Measurements from ENCODE around the gene SERBP1.
A peak's percentile ranks its signal among the peaks of the same experiment; 100 is the strongest.
"Not testable (repeated sequence)": the region's sequence is repeated elsewhere in the genome, so short reads cannot be mapped to it uniquely, and the experiment has no call there.

SERBP1 gene

GRCh38 chr1:67441183-67441582 lies 11.0 kb upstream of the SERBP1 start:
- DNase-seq (ENCODE audit: low read depth in 2 of 3, low spot score in 1 of 3), result peak; percentile 16 to 63 (median 62)

GRCh38 chr1:67440339-67440738 lies 10.1 kb upstream of the SERBP1 start:
- no peak for DNase-seq (ENCODE audit: low read depth in 2 of 3, low spot score in 1 of 3)

- DNase-seq (ENCODE audit: low read depth in 2 of 3, low spot score in 1 of 3), result no peak
Measured at GRCh38 chr1:67439277-67440029, 9.3 kb upstream of the SERBP1 start.

GRCh38 chr1:67437961-67438360 lies 7.8 kb upstream of the SERBP1 start:
- no peak for DNase-seq (ENCODE audit: low read depth in 2 of 3, low spot score in 1 of 3)

- no peak for DNase-seq (ENCODE audit: low read depth in 2 of 3, low spot score in 1 of 3)
Measured at GRCh38 chr1:67436511-67437055, 6.4 kb upstream of the SERBP1 start.

- DNase-seq (ENCODE audit: low read depth in 2 of 3, low spot score in 1 of 3), result no peak
Measured at GRCh38 chr1:67434491-67434890, 4.3 kb upstream of the SERBP1 start.

GRCh38 chr1:67433837-67434236 lies 3.6 kb upstream of the SERBP1 start:
- DNase-seq (ENCODE audit: low read depth in 2 of 3, low spot score in 1 of 3), result no peak

- no peak for DNase-seq (ENCODE audit: low read depth in 2 of 3, low spot score in 1 of 3)
Measured at GRCh38 chr1:67432745-67433144, 2.5 kb upstream of the SERBP1 start.

GRCh38 chr1:67431869-67432578 lies 1.8 kb upstream of the SERBP1 start:
- no peak for DNase-seq (ENCODE audit: low read depth in 2 of 3, low spot score in 1 of 3)

- DNase-seq (ENCODE audit: low read depth in 2 of 3, low spot score in 1 of 3), result no peak
Measured at GRCh38 chr1:67431156-67431765, 1.1 kb upstream of the SERBP1 start.

GRCh38 chr1:67429528-67430357 lies 459 bp downstream of the SERBP1 start:
- peak in 2 of 3 donors; percentile 16 for DNase-seq (ENCODE audit: low read depth in 2 of 3, low spot score in 1 of 3)

GRCh38 chr1:67429011-67429527 lies 1.1 kb downstream of the SERBP1 start:
- peak in 2 of 3 donors; percentile 37 to 42 for DNase-seq (ENCODE audit: low read depth in 2 of 3, low spot score in 1 of 3)

GRCh38 chr1:67427947-67428346 lies 2.3 kb downstream of the SERBP1 start:
- no peak for DNase-seq (ENCODE audit: low read depth in 2 of 3, low spot score in 1 of 3)

- no peak for DNase-seq (ENCODE audit: low read depth in 2 of 3, low spot score in 1 of 3)
Measured at GRCh38 chr1:67427465-67427864, 2.7 kb downstream of the SERBP1 start.

GRCh38 chr1:67420835-67421492 lies 9.2 kb downstream of the SERBP1 start:
- no peak for DNase-seq (ENCODE audit: low read depth in 2 of 3, low spot score in 1 of 3)

GRCh38 chr1:67418839-67419586 lies 11.2 kb downstream of the SERBP1 start:
- no peak for DNase-seq (ENCODE audit: low read depth in 2 of 3, low spot score in 1 of 3)

- DNase-seq (ENCODE audit: low read depth in 2 of 3, low spot score in 1 of 3), result not testable (repeated sequence)
Measured at GRCh38 chr1:67417733-67418132, 12.5 kb downstream of the SERBP1 start.

GRCh38 chr1:67415041-67415440 lies 15.2 kb downstream of the SERBP1 start:
- no peak for DNase-seq (ENCODE audit: low read depth in 2 of 3, low spot score in 1 of 3)

GRCh38 chr1:67414574-67414973 lies 15.6 kb downstream of the SERBP1 start:
- no peak for DNase-seq (ENCODE audit: low read depth in 2 of 3, low spot score in 1 of 3)
